NCI-H2171 treated with DMSO at 0.1 percent for 48 hours (cell line): ENCODE measurements around the gene LARP4B.
"Not testable (repeated sequence)": the region's sequence is repeated elsewhere in the genome, so short reads cannot be mapped to it uniquely, and the experiment has no call there.

Experiments used
- DNase-seq: peaks from one replicate; lab custom pipeline; 2025; lab: John Stamatoyannopoulos, UW

The LARP4B gene

GRCh38 chr10:786633-787474 is 144.7 kb downstream of the LARP4B start:
- no peak for DNase-seq

GRCh38 chr10:785861-786214 is 145.7 kb downstream of the LARP4B start:
- no peak for DNase-seq

- no peak for DNase-seq
Measured at GRCh38 chr10:785089-785860, 146.2 kb downstream of the LARP4B start.

- DNase-seq, result peak; percentile 27
Measured at GRCh38 chr10:784403-785088, 147.0 kb downstream of the LARP4B start.

GRCh38 chr10:782751-783648 is 148.5 kb downstream of the LARP4B start:
- DNase-seq, result no peak

- no peak for DNase-seq
Measured at GRCh38 chr10:780536-781524, 150.7 kb downstream of the LARP4B start.

- no peak for DNase-seq
Measured at GRCh38 chr10:778626-779330, 152.7 kb downstream of the LARP4B start.

GRCh38 chr10:777913-778479 is 153.5 kb downstream of the LARP4B start:
- DNase-seq, result no peak

GRCh38 chr10:776772-777171 is 154.7 kb downstream of the LARP4B start:
- no peak for DNase-seq

- no peak for DNase-seq
Measured at GRCh38 chr10:775245-776075, 156.0 kb downstream of the LARP4B start.

- DNase-seq, result no peak
Measured at GRCh38 chr10:774661-775244, 156.8 kb downstream of the LARP4B start.

GRCh38 chr10:774223-774622 is 157.3 kb downstream of the LARP4B start:
- DNase-seq, result no peak

GRCh38 chr10:773562-774161 is 157.8 kb downstream of the LARP4B start:
- no peak for DNase-seq

GRCh38 chr10:772227-772637 is 159.3 kb downstream of the LARP4B start:
- DNase-seq, result no peak

- DNase-seq, result no peak
Measured at GRCh38 chr10:771647-772046, 159.9 kb downstream of the LARP4B start.

- DNase-seq, result no peak
Measured at GRCh38 chr10:770975-771374, 160.5 kb downstream of the LARP4B start.

- not testable (repeated sequence) for DNase-seq
Measured at GRCh38 chr10:770048-770712, 161.3 kb downstream of the LARP4B start.
